OCI-LY1 (cell line): ENCODE results near the gene STXBP6.

Source experiments
- H2AFZ ChIP-seq: fragments of 200-600 bp; sonication (generic), shearing (Covaris generic); 2 replicates; pipeline ENCODE4 v1.6.0; 2014; ENCODE audit warnings: antibody characterized with exemption, mild to moderate bottlenecking, low read length
- H3F3A ChIP-seq: fragments of 200-600 bp; sonication (generic), shearing (Covaris generic); 2 replicates; pipeline ENCODE4 v1.6.0; 2014; ENCODE audit warnings: mild to moderate bottlenecking, antibody characterized with exemption, low read length, moderate library complexity; ENCODE audit not compliant: insufficient read depth
- H3K27ac ChIP-seq: fragments of 200-600 bp; sonication (generic); 2 replicates; pipeline ENCODE4 v1.5.1; 2014; ENCODE audit warnings: low read length, mixed run types, mild to moderate bottlenecking, low read depth; ENCODE audit not compliant: poor library complexity, severe bottlenecking
- H3K27me3 ChIP-seq: fragments of 200-600 bp; sonication (generic); 2 replicates; pipeline ENCODE4 v1.6.0; 2014; ENCODE audit warnings: antibody characterized with exemption, mild to moderate bottlenecking, low read length, moderate library complexity; ENCODE audit not compliant: insufficient read depth
- H3K36me3 ChIP-seq: fragments of 200-600 bp; sonication (generic); 2 replicates; pipeline ENCODE4 v1.6.1; 2014; ENCODE audit warnings: mild to moderate bottlenecking, antibody characterized with exemption, low read length, moderate library complexity, mixed read lengths; ENCODE audit not compliant: insufficient read depth
- H3K4me1 ChIP-seq: fragments of 200-600 bp; sonication (generic); 2 replicates; pipeline ENCODE4 v1.5.1; 2014; ENCODE audit warnings: mild to moderate bottlenecking, low read length, moderate library complexity; ENCODE audit not compliant: insufficient read depth, severe bottlenecking
- H3K4me2 ChIP-seq: fragments of 200-600 bp; sonication (generic), shearing (Covaris generic); 2 replicates; pipeline ENCODE4 v1.6.1; 2014; ENCODE audit warnings: low read length
- H3K4me3 ChIP-seq: fragments of 200-600 bp; sonication (generic); 2 replicates; pipeline ENCODE4 v1.5.1; 2014; ENCODE audit warnings: low read length, low read depth, mild to moderate bottlenecking, mixed read lengths; ENCODE audit not compliant: poor library complexity, severe bottlenecking
- H3K79me2 ChIP-seq: fragments of 200-600 bp; shearing (Covaris generic); 2 replicates; pipeline ENCODE4 v1.6.1; 2016; ENCODE audit warnings: mixed run types, low read length, mixed read lengths; ENCODE audit not compliant: insufficient read depth
- H3K9ac ChIP-seq: fragments of 200-600 bp; sonication (generic), shearing (Covaris generic); 2 replicates; pipeline ENCODE4 v1.6.1; 2014; ENCODE audit warnings: mild to moderate bottlenecking, low read length, mixed read lengths
- H3K9me2 ChIP-seq: fragments of 200-600 bp; sonication (generic), shearing (Covaris generic); 2 replicates; pipeline ENCODE4 v1.6.1; 2014; ENCODE audit warnings: low read depth, mild to moderate bottlenecking, low read length, mixed read lengths
- H3K9me3 ChIP-seq: fragments of 200-600 bp; shearing (Covaris generic); 2 replicates; pipeline ENCODE4 v1.6.1; 2014; ENCODE audit warnings: low read length, mixed read lengths
- H4K20me1 ChIP-seq: fragments of 200-600 bp; sonication (generic), shearing (Covaris generic); 2 replicates; pipeline ENCODE4 v1.6.0; 2016; ENCODE audit warnings: mild to moderate bottlenecking, low read length; ENCODE audit not compliant: insufficient read depth
- EZH2 ChIP-seq: fragments of 200-600 bp; sonication (generic), shearing (Covaris generic); IDR thresholded peaks from 2 replicates; pipeline ENCODE4 v1.8.0; 2017; ENCODE audit warnings: borderline replicate concordance, mixed run types, mild to moderate bottlenecking, antibody characterized with exemption, low read length, moderate library complexity, mixed read lengths
- TF ChIP-seq, protein P1 (sequence below): fragments of 200-600 bp; sonication (generic), shearing (Covaris generic); IDR thresholded peaks from 2 replicates; pipeline ENCODE4 v1.5.1; 2017; ENCODE audit warnings: mild to moderate bottlenecking, antibody characterized with exemption, low read length, moderate library complexity, mixed read lengths

STXBP6 gene

DNA sequence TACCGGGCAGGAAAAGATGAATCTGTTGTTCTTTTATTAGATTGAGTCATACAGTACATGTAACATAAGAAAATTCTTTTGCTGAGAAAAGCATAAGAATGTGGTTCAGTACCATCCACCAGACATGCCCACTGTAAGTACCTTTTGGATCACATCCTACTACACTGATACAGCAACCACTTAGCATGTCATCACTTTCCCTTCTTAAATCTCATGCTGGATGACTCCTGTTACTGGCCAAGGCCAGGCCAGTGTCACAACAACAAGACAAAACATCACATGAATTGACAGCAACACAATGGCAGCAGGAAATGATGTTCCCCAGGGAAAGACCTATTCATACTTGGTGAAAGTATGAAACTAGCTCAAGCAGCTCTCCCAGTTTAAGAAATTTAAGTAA, 46.4 kb downstream of the STXBP6 start:
- Histone ChIP-seq H3K4me2 (no peak overlapping the region), H3K27me3 (0 out of 2 replicates have a peak, but pooled peaks cover 5% of the 10 kb centered on the region), H3K79me2 (no peaks in the 10 kb centered on the region), H3K9me2 (no peaks in the 10 kb centered on the region), H3K36me3 (no peaks in the 10 kb centered on the region), H3K9ac (no peak overlapping the region), H2AFZ (no peak overlapping the region), H3K4me3 (no peak overlapping the region), H3F3A (no peaks in the 10 kb centered on the region), H4K20me1 (no peaks in the 10 kb centered on the region), H3K9me3 (no peaks in the 10 kb centered on the region), H3K4me1 (no peaks in the 10 kb centered on the region), H3K27ac (no peak overlapping the region)
- TF ChIP-seq EZH2: no peak
- TF ChIP-seq, protein P1, sequence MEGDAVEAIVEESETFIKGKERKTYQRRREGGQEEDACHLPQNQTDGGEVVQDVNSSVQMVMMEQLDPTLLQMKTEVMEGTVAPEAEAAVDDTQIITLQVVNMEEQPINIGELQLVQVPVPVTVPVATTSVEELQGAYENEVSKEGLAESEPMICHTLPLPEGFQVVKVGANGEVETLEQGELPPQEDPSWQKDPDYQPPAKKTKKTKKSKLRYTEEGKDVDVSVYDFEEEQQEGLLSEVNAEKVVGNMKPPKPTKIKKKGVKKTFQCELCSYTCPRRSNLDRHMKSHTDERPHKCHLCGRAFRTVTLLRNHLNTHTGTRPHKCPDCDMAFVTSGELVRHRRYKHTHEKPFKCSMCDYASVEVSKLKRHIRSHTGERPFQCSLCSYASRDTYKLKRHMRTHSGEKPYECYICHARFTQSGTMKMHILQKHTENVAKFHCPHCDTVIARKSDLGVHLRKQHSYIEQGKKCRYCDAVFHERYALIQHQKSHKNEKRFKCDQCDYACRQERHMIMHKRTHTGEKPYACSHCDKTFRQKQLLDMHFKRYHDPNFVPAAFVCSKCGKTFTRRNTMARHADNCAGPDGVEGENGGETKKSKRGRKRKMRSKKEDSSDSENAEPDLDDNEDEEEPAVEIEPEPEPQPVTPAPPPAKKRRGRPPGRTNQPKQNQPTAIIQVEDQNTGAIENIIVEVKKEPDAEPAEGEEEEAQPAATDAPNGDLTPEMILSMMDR: no peak

DNA sequence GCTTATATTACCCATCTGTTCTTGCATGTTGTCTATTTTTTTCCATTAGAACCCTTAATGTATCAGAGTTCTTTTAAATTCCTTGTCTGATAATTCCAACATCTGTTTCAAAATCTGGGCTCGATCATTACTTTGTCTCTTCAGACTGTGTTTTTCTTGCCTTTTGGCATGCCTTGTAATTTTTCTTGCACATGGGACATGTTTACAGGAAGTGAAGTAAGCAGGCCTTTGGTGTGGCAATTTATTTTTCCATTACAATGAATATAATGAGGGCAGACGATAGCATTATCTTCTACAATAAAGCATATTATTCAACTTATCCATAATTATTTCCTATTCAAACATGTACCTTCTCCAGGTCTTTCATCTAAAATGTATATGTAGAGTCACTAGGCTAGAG, 48.3 kb downstream of the STXBP6 start:
- no peak overlapping the region for H3K4me2 ChIP-seq
- no peak overlapping the region for H3K9ac ChIP-seq
- H3K36me3 ChIP-seq: no peaks in the 10 kb centered on the region
- H3K4me1 ChIP-seq: no peaks in the 10 kb centered on the region
- H3F3A ChIP-seq: no peaks in the 10 kb centered on the region
- H3K4me3 ChIP-seq: no peak overlapping the region
- TF ChIP-seq, protein P1: no peak
- no peak for TF ChIP-seq EZH2
- H3K27me3 ChIP-seq: 0 out of 2 replicates have a peak, but pooled peaks cover 5% of the 10 kb centered on the region
- no peak overlapping the region for H3K27ac ChIP-seq
- no peak overlapping the region for H2AFZ ChIP-seq
- H3K9me3 ChIP-seq: no peaks in the 10 kb centered on the region
- no peaks in the 10 kb centered on the region for H3K79me2 ChIP-seq
- no peaks in the 10 kb centered on the region for H4K20me1 ChIP-seq
- H3K9me2 ChIP-seq: no peaks in the 10 kb centered on the region

DNA sequence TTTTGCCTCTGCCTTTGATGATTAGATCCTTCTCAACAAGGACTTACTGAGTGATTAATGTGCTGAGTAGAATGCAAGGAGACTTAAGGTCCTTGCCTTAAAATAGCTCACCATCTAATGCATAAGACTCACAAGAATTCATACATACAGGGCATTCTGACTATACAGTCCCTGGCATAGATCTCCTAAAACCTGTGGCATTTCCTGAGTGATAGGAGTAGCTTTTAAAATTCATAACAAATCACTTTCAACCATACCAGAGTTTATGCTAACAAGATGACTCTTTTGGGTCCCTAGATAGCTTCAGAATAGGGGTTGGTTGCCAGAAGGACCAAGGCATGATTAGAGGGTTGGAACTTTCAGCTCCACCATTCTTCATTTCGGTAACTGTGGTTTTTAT, 48.8 kb downstream of the STXBP6 start:
- Histone ChIP-seq H3K4me2 (no peak overlapping the region), H2AFZ (no peak overlapping the region), H3K27ac (no peak overlapping the region), H3K4me3 (no peak overlapping the region), H3K27me3 (0 out of 2 replicates have a peak, but pooled peaks cover 5% of the 10 kb centered on the region), H3F3A (no peaks in the 10 kb centered on the region), H3K9me3 (no peaks in the 10 kb centered on the region), H3K79me2 (no peaks in the 10 kb centered on the region), H3K4me1 (no peaks in the 10 kb centered on the region), H3K9ac (no peak overlapping the region), H4K20me1 (no peaks in the 10 kb centered on the region), H3K9me2 (no peaks in the 10 kb centered on the region), H3K36me3 (no peaks in the 10 kb centered on the region)
- TF ChIP-seq EZH2: no peak
- TF ChIP-seq, protein P1: no peak
